ENCODE data around the gene C6orf89.
A peak's percentile ranks its signal among the peaks of the same experiment; 100 is the strongest.

Gene C6orf89

GRCh38 chr6:36885461-36886401 lies at the start of gene C6orf89:
Gene C6orf89, plus strand, starts transcription at chr6:36885952. Its CDS starts 13,493 bp downstream, at chr6:36899445.
- DNase-seq: peak; percentile 98

- DNase-seq: no peak
Measured at GRCh38 chr6:36836111-36837021, 49.4 kb upstream of the C6orf89 start.

GRCh38 chr6:36837022-36837339 lies 48.8 kb upstream of the C6orf89 start:
- DNase-seq: no peak

- no peak for DNase-seq
Measured at GRCh38 chr6:36837686-36838085, 48.1 kb upstream of the C6orf89 start.

GRCh38 chr6:36838896-36839748 lies 46.6 kb upstream of the C6orf89 start, which contains the start of gene CPNE5:
Gene CPNE5, minus strand, starts transcription at chr6:36839444. Its CDS starts 67 bp downstream, at chr6:36839377.
- DNase-seq: no peak

GRCh38 chr6:36839749-36840431 lies 45.9 kb upstream of the C6orf89 start:
- peak; percentile 50 for DNase-seq

GRCh38 chr6:36840432-36841403 lies 45.0 kb upstream of the C6orf89 start:
- DNase-seq: no peak

- DNase-seq: no peak
Measured at GRCh38 chr6:36841756-36842155, 44.0 kb upstream of the C6orf89 start.

- no peak for DNase-seq
Measured at GRCh38 chr6:36843170-36843569, 42.6 kb upstream of the C6orf89 start.

- no peak for DNase-seq
Measured at GRCh38 chr6:36844232-36845170, 41.3 kb upstream of the C6orf89 start.

- no peak for DNase-seq
Measured at GRCh38 chr6:36845233-36845632, 40.5 kb upstream of the C6orf89 start.

- DNase-seq: no peak
Measured at GRCh38 chr6:36847152-36847551, 38.6 kb upstream of the C6orf89 start.

GRCh38 chr6:36847991-36848390 lies 37.8 kb upstream of the C6orf89 start:
- no peak for DNase-seq

GRCh38 chr6:36848658-36849441 lies 36.9 kb upstream of the C6orf89 start:
- no peak for DNase-seq

- no peak for DNase-seq
Measured at GRCh38 chr6:36850021-36850420, 35.7 kb upstream of the C6orf89 start.

GRCh38 chr6:36851149-36851614 lies 34.6 kb upstream of the C6orf89 start:
- DNase-seq: peak; percentile 73

GRCh38 chr6:36851626-36852025 lies 34.1 kb upstream of the C6orf89 start:
- DNase-seq: no peak

- peak; percentile 60 for DNase-seq
Measured at GRCh38 chr6:36852481-36853147, 33.1 kb upstream of the C6orf89 start.
